ENCODE data around the gene SSH3.

The SSH3 gene

GRCh38 chr11:67345247-67345919, 42.1 kb downstream of the SSH3 start:
- no peak for DNase-seq

GRCh38 chr11:67345920-67346819, 42.8 kb downstream of the SSH3 start:
- peak in 1 of 56 donors; percentile 45 for DNase-seq

- DNase-seq: no peak
Measured at GRCh38 chr11:67347964-67348749, 44.8 kb downstream of the SSH3 start.

GRCh38 chr11:67349036-67349435, 45.7 kb downstream of the SSH3 start:
- DNase-seq: no peak

GRCh38 chr11:67349457-67349856, 46.1 kb downstream of the SSH3 start:
- DNase-seq: no peak

- no peak for DNase-seq
Measured at GRCh38 chr11:67349928-67350465, 46.7 kb downstream of the SSH3 start.

- peak in 31 of 56 donors; percentile 20 to 68 (median 34) for DNase-seq
Measured at GRCh38 chr11:67351275-67352005, 48.1 kb downstream of the SSH3 start.

GRCh38 chr11:67352546-67353316, 49.4 kb downstream of the SSH3 start:
- DNase-seq: no peak

- peak; percentile 72 to 98 (median 95) for DNase-seq
Measured at GRCh38 chr11:67353317-67354074, 50.2 kb downstream of the SSH3 start, which contains the start of gene POLD4. Gene POLD4, minus strand, starts transcription at chr11:67353546. Its CDS starts 147 bp downstream, at chr11:67353399.

GRCh38 chr11:67354075-67355022, 51.0 kb downstream of the SSH3 start:
- peak in 1 of 56 donors; percentile 21 for DNase-seq

GRCh38 chr11:67355023-67355793, 51.9 kb downstream of the SSH3 start:
- DNase-seq: peak in 2 of 56 donors; percentile 7 to 23

GRCh38 chr11:67355794-67356386, 52.6 kb downstream of the SSH3 start:
- no peak for DNase-seq

- DNase-seq: no peak
Measured at GRCh38 chr11:67356387-67356863, 53.1 kb downstream of the SSH3 start.

GRCh38 chr11:67356864-67357561, 53.7 kb downstream of the SSH3 start:
- DNase-seq: peak in 24 of 56 donors; percentile 14 to 67 (median 32)

- DNase-seq: no peak
Measured at GRCh38 chr11:67357831-67358670, 54.7 kb downstream of the SSH3 start.

Measured in nucleus accumbens (tissue), 56 donors.